Sigmoid colon (tissue), 4 donors: ENCODE results near the gene ZNF540.

ENCODE experiments used
- EP300 ChIP-seq, 4 donors: sonication (generic); formaldehyde crosslinking; IDR thresholded peaks; one replicate each; pipeline ENCODE4 v1.6.1; 2017; ENCODE audit warnings: antibody characterized with exemption in 4 of 4
- POLR2A ChIP-seq, 2 donors: fragments of 450-650 bp; IDR thresholded peaks; one replicate each; pipeline ENCODE4 v1.6.1; 2016; ENCODE audit warnings: antibody characterized with exemption in 2 of 2, mild to moderate bottlenecking in 2 of 2, moderate library complexity in 2 of 2
- POLR2AphosphoS5 ChIP-seq, 4 donors: sonication (generic); formaldehyde crosslinking; IDR thresholded peaks; one replicate each; pipeline ENCODE4 v1.6.1; 2017; ENCODE audit warnings: antibody characterized with exemption in 4 of 4
- TF ChIP-seq, protein P1 (sequence below), 4 experiments: fragments of 450-650 bp in 3 of 4; fragments of 200-600 bp in 1 of 4; IDR thresholded peaks; one replicate each; pipeline ENCODE4 v1.5.1; 2016 to 2019; ENCODE audit warnings: antibody characterized with exemption in 4 of 4, mild to moderate bottlenecking in 3 of 4, moderate library complexity in 2 of 4

DNA sequence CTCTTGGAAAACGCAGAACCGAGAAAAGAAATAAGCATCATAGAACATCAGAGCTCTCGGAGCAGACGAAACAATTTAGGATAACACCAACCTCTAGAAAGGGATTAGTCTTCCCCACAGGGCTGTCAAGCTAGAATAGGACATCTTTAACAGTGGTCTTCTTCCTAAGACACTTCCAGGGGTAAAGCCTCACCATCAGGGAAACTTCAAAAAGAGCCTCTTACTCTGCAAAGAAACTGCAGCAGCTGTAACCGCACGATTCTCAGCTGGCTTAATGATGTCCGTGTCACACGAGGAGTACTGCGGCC is 726 bp upstream of the ZNF540 start:
- TF ChIP-seq, protein P1, sequence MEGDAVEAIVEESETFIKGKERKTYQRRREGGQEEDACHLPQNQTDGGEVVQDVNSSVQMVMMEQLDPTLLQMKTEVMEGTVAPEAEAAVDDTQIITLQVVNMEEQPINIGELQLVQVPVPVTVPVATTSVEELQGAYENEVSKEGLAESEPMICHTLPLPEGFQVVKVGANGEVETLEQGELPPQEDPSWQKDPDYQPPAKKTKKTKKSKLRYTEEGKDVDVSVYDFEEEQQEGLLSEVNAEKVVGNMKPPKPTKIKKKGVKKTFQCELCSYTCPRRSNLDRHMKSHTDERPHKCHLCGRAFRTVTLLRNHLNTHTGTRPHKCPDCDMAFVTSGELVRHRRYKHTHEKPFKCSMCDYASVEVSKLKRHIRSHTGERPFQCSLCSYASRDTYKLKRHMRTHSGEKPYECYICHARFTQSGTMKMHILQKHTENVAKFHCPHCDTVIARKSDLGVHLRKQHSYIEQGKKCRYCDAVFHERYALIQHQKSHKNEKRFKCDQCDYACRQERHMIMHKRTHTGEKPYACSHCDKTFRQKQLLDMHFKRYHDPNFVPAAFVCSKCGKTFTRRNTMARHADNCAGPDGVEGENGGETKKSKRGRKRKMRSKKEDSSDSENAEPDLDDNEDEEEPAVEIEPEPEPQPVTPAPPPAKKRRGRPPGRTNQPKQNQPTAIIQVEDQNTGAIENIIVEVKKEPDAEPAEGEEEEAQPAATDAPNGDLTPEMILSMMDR (IDR thresholded peaks at IDR 0.05), result no peak
- no peak for TF ChIP-seq POLR2AphosphoS5 (IDR thresholded peaks at IDR 0.05)
- no peak for TF ChIP-seq POLR2A (IDR thresholded peaks at IDR 0.05)
- no peak for TF ChIP-seq EP300 (IDR thresholded peaks at IDR 0.05)
